Thoracic aorta (tissue), 2 donors: ENCODE results near the gene CAMK1D. TPM values are rescaled to one million over a fixed set of nuclear protein-coding genes. Genes with fewer than 3 reads are reported as not detected.

Experiments used
- ATAC-seq: fragments of 150-250 bp; one replicate; pipeline ENCODE4 v1.8.0; 2017; ENCODE audit warnings: low read depth; ENCODE audit not compliant: insufficient number of reproducible peaks, low FRiP score
- DNase-seq: peaks from one replicate; pipeline ENCODE4 v3.0.0-alpha.2; 2020; ENCODE audit warnings: low spot score
- H3K27ac ChIP-seq, 2 donors: fragments of 200-600 bp; sonication (generic); 1 replicate in 1 of 2; 2 replicates in 1 of 2; pipeline ENCODE4 v1.5.1; 2016; ENCODE audit warnings: mild to moderate bottlenecking in 2 of 2, moderate library complexity in 2 of 2
- H3K27me3 ChIP-seq: fragments of 200-600 bp; sonication (generic); replicated peaks from 2 replicates; pipeline ENCODE4 v1.6.0; 2016; ENCODE audit warnings: mild to moderate bottlenecking; ENCODE audit not compliant: insufficient read depth
- H3K36me3 ChIP-seq: fragments of 200-600 bp; sonication (generic); one replicate; pipeline ENCODE4 v1.5.1; 2016
- H3K4me1 ChIP-seq, 2 donors: fragments of 200-600 bp; sonication (generic); 1 replicate in 1 of 2; 2 replicates in 1 of 2; pipeline versions ENCODE4 v1.5.1 to v1.6.0; 2016; ENCODE audit warnings: low read depth in 2 of 2, mild to moderate bottlenecking in 1 of 2; ENCODE audit not compliant: control insufficient read depth in 1 of 2
- H3K4me3 ChIP-seq: fragments of 200-600 bp; sonication (generic); 2 replicates; pipeline ENCODE4 v1.5.1; 2016; ENCODE audit warnings: mild to moderate bottlenecking
- H3K9me3 ChIP-seq: fragments of 200-600 bp; sonication (generic); 2 replicates; pipeline ENCODE4 v1.5.1; 2016
- total RNA-seq, 2 donors: library from RNA; depleted of rRNA; stranded (reverse); fragments of >200 nt; gene quantifications; one replicate each; pipeline versions ENCODE4 v1.1.0 to v1.2.3, GENCODE V29; 2016
- TF ChIP-seq, protein P1 (sequence below): fragments of 200-600 bp; sonication (generic); IDR thresholded peaks from one replicate; pipeline ENCODE4 v1.5.1; 2019; ENCODE audit warnings: antibody characterized with exemption

The CAMK1D gene
- total RNA-seq, 2 donors from 2014 or later: 8.7 to 11.2 TPM

DNA sequence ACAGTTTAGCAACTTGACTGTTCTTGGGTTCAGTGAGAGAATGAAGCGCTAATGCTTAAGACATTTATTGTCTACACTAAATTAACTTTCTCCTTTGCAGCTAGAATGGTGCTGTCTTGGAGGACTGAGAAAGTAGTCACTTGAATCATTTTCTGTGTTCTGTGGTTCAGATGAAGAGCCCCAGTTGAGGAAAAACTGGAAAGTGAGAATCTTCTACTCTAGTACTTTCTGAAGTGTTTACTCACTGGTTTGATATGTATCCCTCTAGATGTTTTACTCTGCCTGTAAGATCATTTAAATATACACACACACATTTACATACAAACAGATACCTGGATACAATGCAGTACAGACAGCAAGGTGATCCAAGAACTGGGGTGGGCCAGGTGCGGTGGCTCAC lies 308.1 kb downstream of the CAMK1D start:
- Histone ChIP-seq H3K27ac (no peak overlapping the region), H3K27me3 (no peaks in the 10 kb centered on the region), H3K36me3 (no peaks in the 10 kb centered on the region), H3K4me3 (no peak overlapping the region), H3K4me1 (no peaks in the 10 kb centered on the region), H3K9me3 (no peaks in the 10 kb centered on the region)
- ATAC-seq (no peak), DNase-seq (no peak)
- TF ChIP-seq, protein P1, sequence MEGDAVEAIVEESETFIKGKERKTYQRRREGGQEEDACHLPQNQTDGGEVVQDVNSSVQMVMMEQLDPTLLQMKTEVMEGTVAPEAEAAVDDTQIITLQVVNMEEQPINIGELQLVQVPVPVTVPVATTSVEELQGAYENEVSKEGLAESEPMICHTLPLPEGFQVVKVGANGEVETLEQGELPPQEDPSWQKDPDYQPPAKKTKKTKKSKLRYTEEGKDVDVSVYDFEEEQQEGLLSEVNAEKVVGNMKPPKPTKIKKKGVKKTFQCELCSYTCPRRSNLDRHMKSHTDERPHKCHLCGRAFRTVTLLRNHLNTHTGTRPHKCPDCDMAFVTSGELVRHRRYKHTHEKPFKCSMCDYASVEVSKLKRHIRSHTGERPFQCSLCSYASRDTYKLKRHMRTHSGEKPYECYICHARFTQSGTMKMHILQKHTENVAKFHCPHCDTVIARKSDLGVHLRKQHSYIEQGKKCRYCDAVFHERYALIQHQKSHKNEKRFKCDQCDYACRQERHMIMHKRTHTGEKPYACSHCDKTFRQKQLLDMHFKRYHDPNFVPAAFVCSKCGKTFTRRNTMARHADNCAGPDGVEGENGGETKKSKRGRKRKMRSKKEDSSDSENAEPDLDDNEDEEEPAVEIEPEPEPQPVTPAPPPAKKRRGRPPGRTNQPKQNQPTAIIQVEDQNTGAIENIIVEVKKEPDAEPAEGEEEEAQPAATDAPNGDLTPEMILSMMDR: no peak

DNA sequence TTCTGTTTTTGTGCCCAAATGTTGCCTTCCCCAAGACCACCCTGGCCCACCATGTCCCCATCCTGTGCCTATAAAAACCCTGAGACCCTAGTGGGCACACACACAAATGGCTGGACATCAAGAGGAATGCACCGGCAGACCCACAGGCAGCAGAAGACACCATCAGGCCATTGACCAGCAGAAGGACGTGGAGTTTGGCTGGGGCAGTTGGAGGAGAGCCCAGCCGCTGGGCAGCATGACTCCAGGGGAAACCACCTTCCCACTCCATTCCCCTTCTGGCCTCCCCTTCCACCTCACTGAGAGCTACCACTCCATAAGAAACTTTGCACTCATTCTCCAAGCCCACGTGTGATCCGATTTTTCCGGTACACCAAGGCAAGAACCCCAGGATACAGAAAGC lies 309.2 kb downstream of the CAMK1D start:
- H3K4me1 ChIP-seq: no peaks in the 10 kb centered on the region
- H3K9me3 ChIP-seq: no peaks in the 10 kb centered on the region
- H3K27me3 ChIP-seq: no peaks in the 10 kb centered on the region
- ATAC-seq (no peak), DNase-seq (no peak)
- H3K4me3 ChIP-seq: no peak overlapping the region
- H3K36me3 ChIP-seq: no peaks in the 10 kb centered on the region
- no peak overlapping the region for H3K27ac ChIP-seq
- TF ChIP-seq, protein P1: no peak

DNA sequence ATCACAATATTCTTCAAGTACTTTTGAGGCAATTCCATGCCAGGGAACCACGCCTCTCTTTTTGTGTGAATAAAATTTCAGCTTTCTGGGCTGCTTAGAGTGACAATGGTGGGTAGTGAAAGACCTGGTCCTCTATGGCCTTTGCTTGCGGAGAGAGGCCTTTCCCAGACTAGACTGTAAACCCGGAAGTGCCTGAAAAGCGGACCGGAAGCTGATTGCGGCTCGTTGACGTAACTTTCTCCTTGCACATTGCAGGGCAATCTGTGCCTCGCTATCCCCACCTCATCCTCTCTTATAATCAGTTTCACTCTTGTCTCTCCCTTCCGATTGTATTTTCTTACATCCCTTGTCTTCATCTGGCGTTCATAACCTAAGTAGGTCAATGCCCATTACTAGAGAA lies 310.4 kb downstream of the CAMK1D start:
- ATAC-seq: no peak

DNA sequence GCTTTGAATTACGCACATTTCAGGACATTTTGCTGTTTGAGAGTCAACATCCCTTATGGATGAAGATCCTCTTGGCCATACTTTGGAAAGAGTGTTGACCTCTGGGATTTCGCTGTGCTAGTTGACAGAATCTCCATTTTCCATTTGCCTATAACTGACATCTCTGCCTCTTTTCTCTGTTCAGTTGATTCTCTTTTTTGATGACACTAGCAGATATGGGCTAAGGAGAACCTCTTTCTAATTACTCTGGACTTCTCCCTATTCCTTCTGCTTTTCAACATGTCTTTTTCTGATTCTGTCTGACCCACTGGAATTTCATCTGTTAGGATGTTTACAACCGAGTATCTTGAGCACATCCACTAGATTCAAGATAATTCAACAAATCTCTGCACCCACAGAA lies 311.5 kb downstream of the CAMK1D start:
- no peaks in the 10 kb centered on the region for H3K9me3 ChIP-seq
- no peak overlapping the region for H3K27ac ChIP-seq
- H3K4me3 ChIP-seq: no peak overlapping the region
- TF ChIP-seq, protein P1: no peak
- H3K36me3 ChIP-seq: no peaks in the 10 kb centered on the region
- no peaks in the 10 kb centered on the region for H3K27me3 ChIP-seq
- DNase-seq (no peak), ATAC-seq (no peak)
- no peaks in the 10 kb centered on the region for H3K4me1 ChIP-seq

More for the DNA sequence above, 310.4 kb downstream of the CAMK1D start:
- no peaks in the 10 kb centered on the region for H3K9me3 ChIP-seq
- no peaks in the 10 kb centered on the region for H3K27me3 ChIP-seq
- TF ChIP-seq, protein P1: no peak
- H3K4me1 ChIP-seq: no peaks in the 10 kb centered on the region
- no peaks in the 10 kb centered on the region for H3K36me3 ChIP-seq
- H3K27ac ChIP-seq: no peak overlapping the region
- DNase-seq: no peak
- H3K4me3 ChIP-seq: no peak overlapping the region

DNA sequence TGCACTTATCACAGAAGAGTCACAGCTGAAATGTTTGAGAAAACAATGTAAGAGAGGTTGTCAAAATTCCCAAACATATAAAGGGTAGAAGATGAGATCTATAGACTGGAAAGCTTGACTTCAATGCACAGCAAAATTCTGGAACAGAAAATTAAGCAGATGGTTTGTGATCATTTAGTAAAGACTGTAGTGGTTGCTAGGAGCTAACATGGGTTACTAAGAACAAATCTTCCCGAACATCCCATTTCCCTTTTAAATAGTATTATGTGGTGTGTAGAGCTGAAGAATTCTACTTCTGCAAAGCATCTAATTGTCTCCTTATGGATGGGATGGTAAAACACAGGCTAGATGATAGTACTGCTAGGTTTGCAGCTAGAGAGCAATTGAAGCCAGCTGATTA lies 312.3 kb downstream of the CAMK1D start:
- Histone ChIP-seq H3K36me3 (no peaks in the 10 kb centered on the region), H3K4me1 (no peaks in the 10 kb centered on the region), H3K27ac (no peak overlapping the region), H3K27me3 (no peaks in the 10 kb centered on the region), H3K4me3 (no peak overlapping the region), H3K9me3 (no peaks in the 10 kb centered on the region)
- DNase-seq: no peak
- no peak for ATAC-seq
- TF ChIP-seq, protein P1: no peak
